ENCODE results near the gene CD300LB. TPM values are rescaled to one million over a fixed set of nuclear protein-coding genes. Genes with fewer than 3 reads are reported as not detected.
"Not testable (repeated sequence)": the region's sequence is repeated elsewhere in the genome, so short reads cannot be mapped to it uniquely, and the experiment has no call there.

The CD300LB gene
- total RNA-seq, 4 donors from 2014 or later: 0.48 to 0.59 TPM; not detected in 2

DNA sequence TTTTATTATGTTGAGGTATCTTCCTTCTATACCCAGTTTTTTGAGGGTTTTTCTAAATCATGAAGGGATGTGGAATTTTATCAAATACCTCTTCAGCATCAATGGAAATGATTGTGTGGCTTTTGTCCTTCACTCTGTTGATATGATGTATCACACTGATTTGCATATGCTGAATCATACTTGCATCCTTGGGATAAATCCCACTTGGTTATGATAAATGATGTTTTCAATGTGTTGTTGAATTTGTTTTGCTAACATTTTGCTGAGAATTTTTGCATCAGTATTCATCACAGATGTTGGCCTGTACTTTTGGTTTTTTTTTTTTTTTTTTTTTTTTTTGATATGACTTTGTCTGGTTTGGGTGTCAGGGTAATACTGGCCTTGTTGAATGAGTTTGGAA, 23.1 kb downstream of the CD300LB start:
- no peak overlapping the region for H3K4me3 ChIP-seq
- no peaks in the 10 kb centered on the region for H3K27me3 ChIP-seq
- no peak overlapping the region for H3K27ac ChIP-seq
- intact Hi-C loops (cut with DNase I; ENCODE audit: low total_unique reads): no loop called here
- DNase-seq: no peak
- no peak for TF ChIP-seq POLR2A (IDR thresholded peaks at IDR 0.05)
- TF ChIP-seq, protein P1, sequence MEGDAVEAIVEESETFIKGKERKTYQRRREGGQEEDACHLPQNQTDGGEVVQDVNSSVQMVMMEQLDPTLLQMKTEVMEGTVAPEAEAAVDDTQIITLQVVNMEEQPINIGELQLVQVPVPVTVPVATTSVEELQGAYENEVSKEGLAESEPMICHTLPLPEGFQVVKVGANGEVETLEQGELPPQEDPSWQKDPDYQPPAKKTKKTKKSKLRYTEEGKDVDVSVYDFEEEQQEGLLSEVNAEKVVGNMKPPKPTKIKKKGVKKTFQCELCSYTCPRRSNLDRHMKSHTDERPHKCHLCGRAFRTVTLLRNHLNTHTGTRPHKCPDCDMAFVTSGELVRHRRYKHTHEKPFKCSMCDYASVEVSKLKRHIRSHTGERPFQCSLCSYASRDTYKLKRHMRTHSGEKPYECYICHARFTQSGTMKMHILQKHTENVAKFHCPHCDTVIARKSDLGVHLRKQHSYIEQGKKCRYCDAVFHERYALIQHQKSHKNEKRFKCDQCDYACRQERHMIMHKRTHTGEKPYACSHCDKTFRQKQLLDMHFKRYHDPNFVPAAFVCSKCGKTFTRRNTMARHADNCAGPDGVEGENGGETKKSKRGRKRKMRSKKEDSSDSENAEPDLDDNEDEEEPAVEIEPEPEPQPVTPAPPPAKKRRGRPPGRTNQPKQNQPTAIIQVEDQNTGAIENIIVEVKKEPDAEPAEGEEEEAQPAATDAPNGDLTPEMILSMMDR (IDR thresholded peaks at IDR 0.05): no peak
- no peaks in the 10 kb centered on the region for H3K36me3 ChIP-seq
- no peaks in the 10 kb centered on the region for H3K4me1 ChIP-seq
- no peaks in the 10 kb centered on the region for H3K9me3 ChIP-seq

GRCh38 chr17:74503949-74504348, 27.3 kb downstream of the CD300LB start:
- H3K27ac ChIP-seq; DNase-seq; intact Hi-C loops (cut with DNase I; ENCODE audit: low total_unique reads); H3K4me3 ChIP-seq; H3K9me3 ChIP-seq; H3K36me3 ChIP-seq; H3K4me1 ChIP-seq; H3K27me3 ChIP-seq: not testable (repeated sequence)

- Histone ChIP-seq H3K9me3 (no peaks in the 10 kb centered on the region), H3K27ac (no peak overlapping the region), H3K27me3 (no peaks in the 10 kb centered on the region), H3K4me1 (no peaks in the 10 kb centered on the region), H3K36me3 (no peaks in the 10 kb centered on the region), H3K4me3 (no peak overlapping the region)
- no peak for DNase-seq
- TF ChIP-seq, protein P1 (IDR thresholded peaks at IDR 0.05): no peak
- no peak for TF ChIP-seq POLR2A (IDR thresholded peaks at IDR 0.05)
- intact Hi-C loops (cut with DNase I; ENCODE audit: low total_unique reads): no loop called here
These were observed 28.4 kb downstream of the CD300LB start for GRCh38 chr17:74502861-74503260.

DNA sequence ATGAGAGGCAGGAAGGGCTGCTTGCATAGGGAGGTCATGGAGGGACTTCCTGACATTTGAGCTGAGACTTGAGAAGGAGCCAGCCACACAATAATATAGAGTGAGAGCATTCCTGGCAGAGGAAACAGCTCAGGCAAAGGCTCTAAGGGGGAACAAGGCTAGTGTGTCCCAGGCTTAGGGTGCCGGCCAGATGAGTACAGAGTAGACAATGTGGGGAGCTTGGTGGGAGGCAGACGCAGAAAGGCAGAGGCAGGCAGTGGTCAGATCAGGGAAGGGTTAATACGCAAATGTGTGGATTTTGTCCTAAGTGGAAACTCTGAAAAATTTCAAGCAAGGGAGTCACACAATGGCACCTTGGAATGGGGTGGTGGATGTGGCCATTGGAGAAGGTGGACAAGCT, 31.3 kb downstream of the CD300LB start:
- Histone ChIP-seq H3K27ac (no peak overlapping the region), H3K9me3 (no peaks in the 10 kb centered on the region), H3K36me3 (no peaks in the 10 kb centered on the region), H3K4me3 (no peak overlapping the region), H3K27me3 (no peaks in the 10 kb centered on the region), H3K4me1 (no peaks in the 10 kb centered on the region)
- no peak for TF ChIP-seq POLR2A (IDR thresholded peaks at IDR 0.05)
- TF ChIP-seq, protein P1 (IDR thresholded peaks at IDR 0.05): no peak
- no peak for DNase-seq
- intact Hi-C loops (cut with DNase I; ENCODE audit: low total_unique reads): no loop called here

- no peaks in the 10 kb centered on the region for H3K27me3 ChIP-seq
- no peaks in the 10 kb centered on the region for H3K4me1 ChIP-seq
- intact Hi-C loops (cut with DNase I; ENCODE audit: low total_unique reads): no loop called here
- DNase-seq: no peak
- H3K9me3 ChIP-seq: no peaks in the 10 kb centered on the region
- no peak overlapping the region for H3K27ac ChIP-seq
- no peak overlapping the region for H3K4me3 ChIP-seq
- no peak for TF ChIP-seq POLR2A (IDR thresholded peaks at IDR 0.05)
- TF ChIP-seq, protein P1 (IDR thresholded peaks at IDR 0.05): no peak
- no peaks in the 10 kb centered on the region for H3K36me3 ChIP-seq
These were observed 33.8 kb downstream of the CD300LB start for GRCh38 chr17:74497471-74497870.

- intact Hi-C loops (cut with DNase I; ENCODE audit: low total_unique reads): no loop called here
- H3K4me1 ChIP-seq: no peaks in the 10 kb centered on the region
- no peak overlapping the region for H3K27ac ChIP-seq
- H3K9me3 ChIP-seq: no peaks in the 10 kb centered on the region
- TF ChIP-seq POLR2A (IDR thresholded peaks at IDR 0.05): no peak
- TF ChIP-seq, protein P1 (IDR thresholded peaks at IDR 0.05): peak; percentile 48 to 76 (median 66)
- H3K4me3 ChIP-seq: no peak overlapping the region
- H3K27me3 ChIP-seq: no peaks in the 10 kb centered on the region
- H3K36me3 ChIP-seq: no peaks in the 10 kb centered on the region
- DNase-seq: peak; percentile 36 to 49
These were observed 37.9 kb downstream of the CD300LB start for GRCh38 chr17:74493331-74493833.
